Choroid plexus epithelial cell (primary cell): ENCODE data around the gene NEIL1.

Experiments
- DNase-seq: peaks from one replicate; pipeline ENCODE4 v3.0.0-alpha.2; 2010; ENCODE audit warnings: low read depth
- H3K4me3 ChIP-seq: 2 replicates; pipeline ENCODE4 v1.5.1; 2011; ENCODE audit warnings: low read depth, mild to moderate bottlenecking, control low read depth, low read length, moderate library complexity
- CTCF ChIP-seq: conservative IDR thresholded peaks from 2 replicates; pipeline ENCODE4 v1.5.1; 2011; ENCODE audit warnings: low read depth, mild to moderate bottlenecking, control low read depth, inconsistent platforms, low read length, moderate library complexity

The NEIL1 gene

GRCh38 chr15:75354454-75354853 is 7.6 kb downstream of the NEIL1 start:
- DNase-seq: no peak
- TF ChIP-seq CTCF: no peak
- H3K4me3 ChIP-seq: no peak overlapping the region

GRCh38 chr15:75355369-75355768 is 8.5 kb downstream of the NEIL1 start:
- H3K4me3 ChIP-seq: no peak overlapping the region
- no peak for DNase-seq

GRCh38 chr15:75356006-75356405 is 9.2 kb downstream of the NEIL1 start:
- DNase-seq: no peak
- no peak overlapping the region for H3K4me3 ChIP-seq
- TF ChIP-seq CTCF: no peak

More at GRCh38 chr15:75355369-75355768, 8.5 kb downstream of the NEIL1 start:
- no peak for TF ChIP-seq CTCF

- no peak overlapping the region for H3K4me3 ChIP-seq
- TF ChIP-seq CTCF: no peak
- no peak for DNase-seq
Measured at GRCh38 chr15:75356517-75356916, 9.7 kb downstream of the NEIL1 start.

GRCh38 chr15:75357976-75358673 is 11.3 kb downstream of the NEIL1 start:
- no peak overlapping the region for H3K4me3 ChIP-seq
- no peak for TF ChIP-seq CTCF

GRCh38 chr15:75358771-75359536 is 12.1 kb downstream of the NEIL1 start:
- TF ChIP-seq CTCF: no peak
- H3K4me3 ChIP-seq: no peak overlapping the region
- no peak for DNase-seq

More at GRCh38 chr15:75357976-75358673, 11.3 kb downstream of the NEIL1 start:
- no peak for DNase-seq
